Endothelial cell of umbilical vein (primary cell): ENCODE data around the gene MPST. TPM values are rescaled to one million over a fixed set of nuclear protein-coding genes. Genes with fewer than 3 reads are reported as not detected.

ENCODE experiments used
- BruUV-seq: library from RNA; stranded (reverse); fragments of 400-500 nt; replicated peaks from 2 replicates; lab custom pipeline; 2021; lab: Mats Ljungman, UMichigan
- CTCF ChIA-PET: fragments of 300-600, 350-600 bp; sonication (Branson Sonifier 250); formaldehyde crosslinking; loops from one replicate; lab custom pipeline; 2021; ENCODE audit warnings: antibody characterized with exemption, inconsistent platforms; lab: Charles Lee
- POLR2A ChIA-PET: fragments of 300-600, 350-600 bp; sonication (Branson Sonifier 250); formaldehyde crosslinking; loops from one replicate; lab custom pipeline; 2021; ENCODE audit warnings: antibody characterized with exemption, inconsistent platforms; lab: Charles Lee
- DNase-seq: peaks from one replicate; pipeline ENCODE4 v3.0.0-alpha.2; 2011; ENCODE audit warnings: low read depth, low spot score
- FAIRE-seq: peaks from 2 replicates; lab custom pipeline; 2011; peaks lifted over from hg19 to GRCh38; lab: Jason Lieb, UNC
- H2AFZ ChIP-seq: 2 replicates; pipeline ENCODE4 v1.6.0; 2012; ENCODE audit warnings: low read depth, low read length, control low read depth, inconsistent platforms
- H3K27ac ChIP-seq: 2 replicates; pipeline ENCODE4 v1.5.1; 2011; ENCODE audit warnings: low read depth, mild to moderate bottlenecking, control low read depth, low read length, moderate library complexity; ENCODE audit not compliant: insufficient read depth
- H3K27me3 ChIP-seq, 2 experiments: 2 replicates each; pipeline versions ENCODE4 v1.6.0 to v1.6.1; 2011; ENCODE audit warnings: low read length in 2 of 2, mixed read lengths in 1 of 2; ENCODE audit not compliant: control insufficient read depth in 2 of 2, insufficient read depth in 2 of 2
- H3K36me3 ChIP-seq, 2 experiments: 2 replicates in 1 of 2; 3 replicates in 1 of 2; pipeline ENCODE4 v1.5.1; 2011; ENCODE audit warnings: low read length in 2 of 2, mild to moderate bottlenecking in 1 of 2, moderate library complexity in 1 of 2; ENCODE audit not compliant: control insufficient read depth in 2 of 2, insufficient read depth in 2 of 2; ENCODE audit errors: extremely low read depth in 1 of 2
- H3K4me1 ChIP-seq: 3 replicates; pipeline ENCODE4 v1.5.1; 2011; ENCODE audit warnings: mild to moderate bottlenecking, low read length; ENCODE audit not compliant: control insufficient read depth, insufficient read depth; ENCODE audit errors: extremely low read depth
- H3K4me2 ChIP-seq: 2 replicates; pipeline ENCODE4 v1.6.1; 2011; ENCODE audit warnings: low read length, control low read depth, mixed read lengths; ENCODE audit not compliant: insufficient read depth
- H3K4me3 ChIP-seq, 3 experiments: fragments of 200-600 bp in 1 of 3; sonication (generic), shearing (Covaris generic) in 1 of 3; replicated peaks in 1 of 3; 2 replicates each; pipeline ENCODE4 v1.5.1; 2011 to 2016; ENCODE audit warnings: control low read depth in 3 of 3, low read length in 3 of 3, mild to moderate bottlenecking in 2 of 3, inconsistent platforms in 1 of 3, low read depth in 1 of 3, moderate library complexity in 1 of 3; ENCODE audit not compliant: insufficient read depth in 1 of 3
- H3K79me2 ChIP-seq: 2 replicates; pipeline ENCODE4 v1.6.0; 2012; ENCODE audit warnings: low read length, inconsistent platforms; ENCODE audit not compliant: control insufficient read depth, insufficient read depth
- H3K9ac ChIP-seq: replicated peaks from 2 replicates; pipeline ENCODE3; 2011; ENCODE audit warnings: low read length, control low read depth; ENCODE audit not compliant: insufficient read depth; ENCODE audit errors: extremely low read depth
- H3K9me1 ChIP-seq: replicated peaks from 3 replicates; pipeline ENCODE4 v1.6.0; 2011; ENCODE audit warnings: mild to moderate bottlenecking, low read length; ENCODE audit not compliant: control insufficient read depth, insufficient read depth; ENCODE audit errors: extremely low read depth
- H3K9me3 ChIP-seq: replicated peaks from 2 replicates; pipeline ENCODE4 v1.5.1; 2012; ENCODE audit warnings: low read length, inconsistent platforms; ENCODE audit not compliant: control insufficient read depth, insufficient read depth
- H4K20me1 ChIP-seq: replicated peaks from 2 replicates; pipeline ENCODE3; 2011; ENCODE audit warnings: mild to moderate bottlenecking, low read length; ENCODE audit not compliant: control insufficient read depth, insufficient read depth; ENCODE audit errors: extremely low read depth
- EZH2 ChIP-seq: IDR thresholded peaks from 2 replicates; pipeline ENCODE4 v1.6.1; 2012; ENCODE audit warnings: borderline replicate concordance, low read depth, mild to moderate bottlenecking, moderate library complexity, low read length, inconsistent platforms; ENCODE audit not compliant: severe bottlenecking
- FOS ChIP-seq: IDR thresholded peaks from 2 replicates; pipeline ENCODE4 v1.6.1; 2011; ENCODE audit warnings: mild to moderate bottlenecking, low read length, moderate library complexity, borderline replicate concordance; ENCODE audit not compliant: insufficient read depth
- GATA2 ChIP-seq: IDR thresholded peaks from 2 replicates; pipeline ENCODE4 v1.7.0; 2011; ENCODE audit warnings: low read depth, mild to moderate bottlenecking, moderate library complexity, mixed read lengths, low read length; ENCODE audit not compliant: insufficient read length, insufficient read depth
- JUN ChIP-seq: IDR thresholded peaks from 2 replicates; pipeline ENCODE4 v1.6.1; 2011; ENCODE audit warnings: borderline replicate concordance, low read depth; ENCODE audit not compliant: insufficient read length, insufficient read depth
- MYC ChIP-seq: IDR thresholded peaks from one replicate; pipeline ENCODE4 v1.6.1; 2011; ENCODE audit warnings: mild to moderate bottlenecking, low read depth, low read length
- POLR2A ChIP-seq: IDR thresholded peaks from 2 replicates; pipeline ENCODE4 v1.6.1; 2012; ENCODE audit warnings: low read depth, mild to moderate bottlenecking, control low read depth, low read length
- POLR2AphosphoS5 ChIP-seq: IDR thresholded peaks from 2 replicates; pipeline ENCODE4 v1.6.1; 2012; ENCODE audit warnings: low read depth, mild to moderate bottlenecking, control low read depth, low read length, moderate library complexity; ENCODE audit not compliant: insufficient read depth
- dilution Hi-C: fragments of 300-500 bp; cut with MboI; formaldehyde crosslinking; loops from one replicate; pipeline ENCODE4 v1.15.0; 2019; ENCODE audit warnings: low sequenced_read_pairs; ENCODE audit not compliant: extremely low pct_ligation_motif_present
- intact Hi-C: fragments of 100-400 bp; cut with micrococcal nuclease; formaldehyde crosslinking; loops from one replicate; pipeline ENCODE4 v1.10.0; 2022
- polyA plus RNA-seq, 4 experiments: library from polyadenylated mRNA; depleted of rRNA in 3 of 4; stranded (reverse) in 3 of 4; unstranded in 1 of 4; fragments of >200 nt; gene quantifications; 2 replicates each; pipeline versions ENCODE4 v1.2.1 to v1.2.3, GENCODE V29; 2011 to 2012; ENCODE audit warnings: missing spikeins in 1 of 4
- total RNA-seq: library from RNA; stranded (reverse); gene quantifications from 2 replicates; pipeline ENCODE4 v1.2.3, GENCODE V29; 2021
- TF ChIP-seq, protein P1 (sequence below): IDR thresholded peaks from 2 replicates; pipeline ENCODE4 v1.6.1; 2011; ENCODE audit not compliant: insufficient read depth, insufficient read length
- TF ChIP-seq, protein P2 (sequence below), 2 donors: IDR thresholded peaks; 1 replicate in 1 of 2; 2 replicates in 1 of 2; pipeline ENCODE4 v1.5.1; 2011; ENCODE audit warnings: low read length in 2 of 2, mild to moderate bottlenecking in 2 of 2, moderate library complexity in 2 of 2, control low read depth in 1 of 2, inconsistent platforms in 1 of 2, low read depth in 1 of 2; ENCODE audit not compliant: insufficient read depth in 1 of 2; ENCODE audit errors: extremely low read depth in 1 of 2

Gene MPST
- total and polyA plus RNA-seq, 2 donors (not counting 3 experiments of a cell fraction or from before 2014, with no cell fraction given), result 93.2 to 124 TPM

DNA sequence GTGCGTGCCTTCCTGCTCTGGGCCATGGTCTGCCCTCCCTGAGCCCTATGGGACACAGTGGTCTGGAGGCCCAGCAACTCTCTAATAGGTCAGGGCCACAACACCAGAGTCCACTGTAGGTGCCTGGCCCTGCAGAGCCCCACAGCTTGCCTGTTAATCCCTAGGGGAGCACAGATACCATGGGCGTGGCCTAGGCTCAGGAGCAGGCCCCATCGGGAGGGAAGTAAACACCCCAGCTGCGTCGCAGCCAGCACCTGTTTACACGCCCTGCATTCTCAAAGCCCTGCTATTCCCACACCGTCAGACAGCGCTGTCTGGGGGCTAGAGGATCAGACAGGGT is 34.5 kb downstream of the MPST start:
- Histone ChIP-seq H3K4me2 (no peak overlapping the region), H3K27ac (no peak overlapping the region), H3K36me3 (peaks cover 1 to 32% of the 10 kb centered on the region in 2 experiments), H3K9me3 (no peaks in the 10 kb centered on the region), H3K9me1 (no peaks in the 10 kb centered on the region), H3K4me1 (peaks cover 7% of the 10 kb centered on the region), H4K20me1 (no peaks in the 10 kb centered on the region), H2AFZ (no peak overlapping the region), H3K4me3 (no peak overlapping the region), H3K9ac (no peak overlapping the region), H3K27me3 (no peaks in the 10 kb centered on the region), H3K79me2 (peaks cover 3% of the 10 kb centered on the region)
- dilution Hi-C loops, result no loop called here
- CTCF ChIA-PET, result no interaction called here
- FAIRE-seq, result no peak
- no peak for DNase-seq
- intact Hi-C loops, result no loop called here
- TF ChIP-seq MYC, result no peak
- no peak for TF ChIP-seq EZH2
- no peak for TF ChIP-seq POLR2AphosphoS5
- TF ChIP-seq, protein P1, sequence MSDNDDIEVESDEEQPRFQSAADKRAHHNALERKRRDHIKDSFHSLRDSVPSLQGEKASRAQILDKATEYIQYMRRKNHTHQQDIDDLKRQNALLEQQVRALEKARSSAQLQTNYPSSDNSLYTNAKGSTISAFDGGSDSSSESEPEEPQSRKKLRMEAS, result no peak
- TF ChIP-seq JUN, result no peak
- no peak for TF ChIP-seq POLR2A
- TF ChIP-seq, protein P2, sequence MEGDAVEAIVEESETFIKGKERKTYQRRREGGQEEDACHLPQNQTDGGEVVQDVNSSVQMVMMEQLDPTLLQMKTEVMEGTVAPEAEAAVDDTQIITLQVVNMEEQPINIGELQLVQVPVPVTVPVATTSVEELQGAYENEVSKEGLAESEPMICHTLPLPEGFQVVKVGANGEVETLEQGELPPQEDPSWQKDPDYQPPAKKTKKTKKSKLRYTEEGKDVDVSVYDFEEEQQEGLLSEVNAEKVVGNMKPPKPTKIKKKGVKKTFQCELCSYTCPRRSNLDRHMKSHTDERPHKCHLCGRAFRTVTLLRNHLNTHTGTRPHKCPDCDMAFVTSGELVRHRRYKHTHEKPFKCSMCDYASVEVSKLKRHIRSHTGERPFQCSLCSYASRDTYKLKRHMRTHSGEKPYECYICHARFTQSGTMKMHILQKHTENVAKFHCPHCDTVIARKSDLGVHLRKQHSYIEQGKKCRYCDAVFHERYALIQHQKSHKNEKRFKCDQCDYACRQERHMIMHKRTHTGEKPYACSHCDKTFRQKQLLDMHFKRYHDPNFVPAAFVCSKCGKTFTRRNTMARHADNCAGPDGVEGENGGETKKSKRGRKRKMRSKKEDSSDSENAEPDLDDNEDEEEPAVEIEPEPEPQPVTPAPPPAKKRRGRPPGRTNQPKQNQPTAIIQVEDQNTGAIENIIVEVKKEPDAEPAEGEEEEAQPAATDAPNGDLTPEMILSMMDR (IDR thresholded peaks at IDR 0.05; ENCODE audit: extremely low read depth in 1 of 2, insufficient read depth in 1 of 2, low read depth in 1 of 2, low read length in 2 of 2), result no peak
- no peak for TF ChIP-seq FOS
- TF ChIP-seq GATA2, result no peak
- BruUV-seq, result no TSS peak
- POLR2A ChIA-PET, result no interaction called here
